H9 (cell line): Measurements from ENCODE around the gene SH3GL3. TPM values are rescaled to one million over a fixed set of nuclear protein-coding genes. Genes with fewer than 3 reads are reported as not detected.

Experiments
- DNase-seq: peaks from one replicate; pipeline ENCODE4 v3.0.0-alpha.2; 2017
- H2AFZ ChIP-seq: one replicate; pipeline ENCODE4 v1.6.1; 2013; ENCODE audit warnings: mild to moderate bottlenecking, low read length, control low read depth, moderate library complexity
- H2AK5ac ChIP-seq: 2 replicates; pipeline ENCODE4 v1.6.1; 2013; ENCODE audit warnings: low read length, control low read depth, mixed read lengths; ENCODE audit not compliant: insufficient read length
- H2BK120ac ChIP-seq: one replicate; pipeline ENCODE4 v1.6.1; 2013; ENCODE audit warnings: low read depth, mild to moderate bottlenecking, low read length, control low read depth, inconsistent platforms; ENCODE audit not compliant: poor library complexity, severe bottlenecking
- H2BK12ac ChIP-seq: 2 replicates; pipeline ENCODE4 v1.6.1; 2013; ENCODE audit warnings: low read length, control low read depth, mixed read lengths, low read depth; ENCODE audit not compliant: insufficient read length
- H2BK15ac ChIP-seq: 2 replicates; pipeline ENCODE4 v1.6.1; 2013; ENCODE audit warnings: low read depth, low read length, control low read depth
- H2BK20ac ChIP-seq: one replicate; pipeline ENCODE4 v1.6.1; 2013; ENCODE audit warnings: low read depth, mild to moderate bottlenecking, low read length, control low read depth, inconsistent platforms; ENCODE audit not compliant: poor library complexity, severe bottlenecking
- H2BK5ac ChIP-seq: 2 replicates; pipeline ENCODE4 v1.6.1; 2013; ENCODE audit warnings: low read length, control low read depth, mixed read lengths; ENCODE audit not compliant: insufficient read length
- H3K14ac ChIP-seq: 2 replicates; pipeline ENCODE4 v1.6.1; 2013; ENCODE audit warnings: low read length, control low read depth; ENCODE audit not compliant: insufficient read depth
- H3K18ac ChIP-seq: 2 replicates; pipeline ENCODE4 v1.6.1; 2013; ENCODE audit warnings: low read depth, mild to moderate bottlenecking, mixed read lengths, low read length, control low read depth; ENCODE audit not compliant: insufficient read length
- H3K23ac ChIP-seq: 2 replicates; pipeline ENCODE4 v1.6.1; 2013; ENCODE audit warnings: low read length, control low read depth, mixed read lengths, low read depth; ENCODE audit not compliant: insufficient read length
- H3K23me2 ChIP-seq: 2 replicates; pipeline ENCODE4 v1.6.1; 2013; ENCODE audit warnings: low read depth, mild to moderate bottlenecking, mixed read lengths, low read length, control low read depth; ENCODE audit not compliant: insufficient read length, poor library complexity, severe bottlenecking
- H3K27ac ChIP-seq: 2 replicates; pipeline ENCODE4 v1.5.1; 2013; ENCODE audit warnings: low read length, control low read depth, mixed read lengths, low read depth; ENCODE audit not compliant: insufficient read length
- H3K27me3 ChIP-seq: 2 replicates; pipeline ENCODE4 v1.6.1; 2013; ENCODE audit warnings: low read length, control low read depth, inconsistent platforms; ENCODE audit not compliant: insufficient read depth
- H3K4ac ChIP-seq: 2 replicates; pipeline ENCODE4 v1.6.1; 2013; ENCODE audit warnings: low read depth, mild to moderate bottlenecking, control low read depth, inconsistent platforms, low read length, moderate library complexity
- H3K4me1 ChIP-seq: 2 replicates; pipeline ENCODE4 v1.6.1; 2013; ENCODE audit warnings: low read length, control low read depth, inconsistent platforms; ENCODE audit not compliant: insufficient read depth
- H3K4me2 ChIP-seq: 2 replicates; pipeline ENCODE4 v1.6.1; 2013; ENCODE audit warnings: low read length, control low read depth, mixed read lengths; ENCODE audit not compliant: insufficient read length, insufficient read depth
- H3K56ac ChIP-seq: 2 replicates; pipeline ENCODE4 v1.6.1; 2013; ENCODE audit warnings: low read depth, mild to moderate bottlenecking, mixed read lengths, low read length, control low read depth; ENCODE audit not compliant: insufficient read length
- H3K79me1 ChIP-seq: 2 replicates; pipeline ENCODE4 v1.6.1; 2013; ENCODE audit warnings: low read depth, mild to moderate bottlenecking, moderate library complexity, low read length, control low read depth, inconsistent platforms; ENCODE audit not compliant: insufficient read depth, poor library complexity, severe bottlenecking
- H3K79me2 ChIP-seq: 2 replicates; pipeline ENCODE4 v1.6.1; 2013; ENCODE audit warnings: low read length, control low read depth, inconsistent platforms; ENCODE audit not compliant: insufficient read depth
- H3K9ac ChIP-seq: 2 replicates; pipeline ENCODE4 v1.6.1; 2013; ENCODE audit warnings: low read length, control low read depth, mixed read lengths; ENCODE audit not compliant: insufficient read length; ENCODE audit errors: extremely low read depth
- H3K9me3 ChIP-seq: one replicate; pipeline ENCODE4 v1.6.1; 2013; ENCODE audit warnings: low read depth, low read length, inconsistent platforms; ENCODE audit not compliant: control insufficient read depth
- H3T11ph ChIP-seq: one replicate; pipeline ENCODE4 v1.6.1; 2013; ENCODE audit warnings: mild to moderate bottlenecking, low read length, control low read depth, inconsistent platforms
- H4K20me1 ChIP-seq: one replicate; pipeline ENCODE4 v1.6.1; 2013; ENCODE audit not compliant: control insufficient read depth, insufficient read length, insufficient read depth
- H4K5ac ChIP-seq: 2 replicates; pipeline ENCODE4 v1.6.1; 2013; ENCODE audit warnings: low read depth, mild to moderate bottlenecking, mixed read lengths, low read length, control low read depth; ENCODE audit not compliant: insufficient read length
- H4K8ac ChIP-seq: replicated peaks from 2 replicates; pipeline ENCODE4 v1.6.1; 2013; ENCODE audit warnings: low read length, control low read depth, mixed read lengths, low read depth; ENCODE audit not compliant: insufficient read length
- H4K91ac ChIP-seq: 2 replicates; pipeline ENCODE4 v1.6.1; 2013; ENCODE audit warnings: low read depth, mild to moderate bottlenecking, moderate library complexity, mixed read lengths, low read length, control low read depth; ENCODE audit not compliant: insufficient read length
- H3K27ac Mint-ChIP-seq, 3 experiments: 2 replicates in 2 of 3; 3 replicates in 1 of 3; pipeline ENCODE4 v1.8.0; 2020 to 2021; ENCODE audit warnings: mixed read lengths in 3 of 3, mild to moderate bottlenecking in 1 of 3, moderate library complexity in 1 of 3
- H3K27me3 Mint-ChIP-seq: 2 replicates; pipeline ENCODE4 v1.8.0; 2021; ENCODE audit warnings: low read depth, mild to moderate bottlenecking, moderate library complexity, mixed read lengths
- H3K36me3 Mint-ChIP-seq, 3 experiments: 2 replicates in 2 of 3; 3 replicates in 1 of 3; pipeline ENCODE4 v1.8.0; 2020 to 2021; ENCODE audit warnings: low read depth in 3 of 3, mixed read lengths in 3 of 3; ENCODE audit not compliant: insufficient read depth in 1 of 3
- H3K4me1 Mint-ChIP-seq, 2 experiments: 2 replicates each; pipeline ENCODE4 v1.8.0; 2020; ENCODE audit warnings: mixed read lengths in 2 of 2
- H3K4me3 Mint-ChIP-seq, 2 experiments: 2 replicates in 1 of 2; 3 replicates in 1 of 2; pipeline ENCODE4 v1.8.0; 2020 to 2021; ENCODE audit warnings: mild to moderate bottlenecking in 2 of 2, mixed read lengths in 2 of 2, moderate library complexity in 1 of 2
- H3K9me3 Mint-ChIP-seq, 2 experiments: 2 replicates in 1 of 2; 3 replicates in 1 of 2; pipeline ENCODE4 v1.8.0; 2020; ENCODE audit warnings: mild to moderate bottlenecking in 2 of 2, mixed read lengths in 2 of 2, moderate library complexity in 1 of 2
- CTCF ChIP-seq: fragments of 200-600 bp; sonication (generic); conservative IDR thresholded peaks from 3 replicates; pipeline ENCODE4 v1.8.0; 2021; ENCODE audit warnings: antibody characterized with exemption, mild to moderate bottlenecking
- WGBS: extraction: QIAGEN DNeasy Blood & Tissue Kit; methylation state at CpG from one replicate; pipeline ENCODE4 v1.1.7; 2013; ENCODE audit warnings: missing lambda C conversion rate, low lambda C conversion rate, mixed read lengths; ENCODE audit not compliant: insufficient read length; ENCODE audit errors: extremely low coverage; 5-methylcytosine and 5-hydroxymethylcytosine counted together
- total RNA-seq: library from RNA; stranded (reverse); gene quantifications from 2 replicates; pipeline ENCODE4 v1.2.1, GENCODE V29; 2021

Gene SH3GL3
- total RNA-seq, 1 experiment from 2014 or later, result 11.2 TPM

GRCh38 chr15:83515164-83515563, 68.0 kb downstream of the SH3GL3 start:
- no peak overlapping the region for H3K4me3 Mint-ChIP-seq
- no peak overlapping the region for H3K27ac Mint-ChIP-seq
- no peak for DNase-seq
- Histone ChIP-seq H3K4ac (no peak overlapping the region), H3K18ac (no peak overlapping the region), H2BK12ac (no peak overlapping the region), H3K23me2 (no peaks in the 10 kb centered on the region), H2AK5ac (no peak overlapping the region), H3K9me3 (no peaks in the 10 kb centered on the region), H3K4me2 (no peak overlapping the region), H2BK5ac (no peak overlapping the region), H3T11ph (no peak overlapping the region), H4K20me1 (no peaks in the 10 kb centered on the region), H2AFZ (no peak overlapping the region), H3K14ac (no peak overlapping the region), H4K5ac (no peak overlapping the region), H3K23ac (no peak overlapping the region), H2BK15ac (no peak overlapping the region), H3K4me1 (no peaks in the 10 kb centered on the region; the same call in 1 of the 2 replicates), H4K91ac (no peak overlapping the region), H3K79me1 (no peaks in the 10 kb centered on the region), H3K27me3 (no peaks in the 10 kb centered on the region), H3K9ac (no peak overlapping the region), H3K56ac (no peak overlapping the region), H3K27ac (no peak overlapping the region), H4K8ac (no peak overlapping the region), H2BK120ac (no peak overlapping the region), H3K79me2 (no peaks in the 10 kb centered on the region; the same call in 1 of the 2 replicates), H2BK20ac (no peak overlapping the region)
- peaks cover 15% of the 10 kb centered on the region for H3K27me3 Mint-ChIP-seq
- H3K9me3 Mint-ChIP-seq, result no peaks in the 10 kb centered on the region
- no CpG with 5 or more reads among the region's 4 CpGs for WGBS
- peaks cover 14 to 23% of the 10 kb centered on the region in 2 experiments for H3K4me1 Mint-ChIP-seq
- no peaks in the 10 kb centered on the region; a peak in 2 of 7 replicates for H3K36me3 Mint-ChIP-seq
- no peak for TF ChIP-seq CTCF
